NCI-H345 treated with DMSO at 0.1 percent for 48 hours (cell line): Measurements from ENCODE around the gene C2CD5.

Experiments
- DNase-seq: peaks from one replicate; lab custom pipeline; 2025; ENCODE audit not compliant: unreplicated experiment; lab: John Stamatoyannopoulos, UW

The C2CD5 gene

DNA sequence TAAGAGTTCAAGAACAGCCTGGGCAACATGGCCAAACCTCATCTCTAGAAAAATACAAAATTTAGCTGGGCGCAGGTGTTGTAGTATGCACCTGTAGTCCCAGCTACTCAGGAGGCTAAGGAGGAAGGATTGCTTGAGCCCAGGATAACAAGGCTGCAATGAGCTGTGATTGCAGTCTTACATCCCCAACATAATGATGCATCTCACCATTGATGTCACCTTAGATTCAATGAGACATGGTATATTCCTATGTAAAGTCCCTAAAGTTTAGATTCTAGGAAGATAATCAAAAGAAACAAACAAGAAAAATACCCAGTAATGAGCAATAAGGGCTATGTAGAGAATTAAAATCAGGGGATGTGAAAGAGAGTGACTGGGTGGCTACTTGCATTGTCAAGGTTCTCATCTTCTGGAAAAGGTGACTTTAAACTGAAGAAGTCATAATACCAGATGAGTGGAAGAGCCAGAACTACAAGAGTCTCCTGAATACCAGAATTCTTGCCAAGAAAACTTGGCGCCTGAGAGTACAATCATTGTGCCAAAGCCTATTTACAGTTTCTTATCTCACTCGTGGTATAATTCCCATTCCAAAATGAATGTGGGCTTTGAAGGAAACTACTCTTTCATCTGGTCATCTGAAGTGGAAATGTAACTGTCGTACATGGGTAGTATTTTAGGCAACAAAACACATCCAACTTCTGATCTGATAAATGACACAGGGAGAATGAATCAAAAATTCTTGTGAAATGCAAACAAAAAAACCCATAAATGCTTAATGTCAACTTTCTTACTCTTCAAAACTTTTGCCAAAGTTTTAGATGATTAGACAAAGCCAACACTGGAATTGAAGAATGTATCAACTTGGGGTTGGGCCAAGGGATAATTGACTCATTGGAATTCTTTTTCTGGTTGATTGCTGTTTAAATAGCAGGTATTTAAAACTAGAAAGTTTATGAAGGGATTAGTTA lies 128.7 kb downstream of the C2CD5 start:
- DNase-seq, result no peak

DNA sequence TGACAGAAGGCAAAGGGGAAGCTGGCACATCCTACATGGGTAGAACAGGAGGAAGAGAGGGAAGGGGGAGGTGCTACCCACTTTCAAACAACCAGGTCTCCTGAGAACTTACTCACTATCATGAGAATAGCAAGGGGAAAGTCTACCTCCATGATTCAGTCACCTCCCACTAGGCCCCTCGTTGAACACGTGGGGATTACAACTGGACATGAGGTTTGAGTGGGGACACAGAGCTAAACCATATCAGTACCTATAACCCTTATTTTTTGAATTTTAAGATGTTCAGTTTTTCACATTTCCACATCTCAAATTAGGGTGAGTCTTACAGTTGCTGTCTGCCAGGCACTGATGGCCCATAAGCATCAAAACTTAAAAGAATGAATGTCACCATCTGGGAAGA lies 129.6 kb downstream of the C2CD5 start:
- no peak for DNase-seq

DNA sequence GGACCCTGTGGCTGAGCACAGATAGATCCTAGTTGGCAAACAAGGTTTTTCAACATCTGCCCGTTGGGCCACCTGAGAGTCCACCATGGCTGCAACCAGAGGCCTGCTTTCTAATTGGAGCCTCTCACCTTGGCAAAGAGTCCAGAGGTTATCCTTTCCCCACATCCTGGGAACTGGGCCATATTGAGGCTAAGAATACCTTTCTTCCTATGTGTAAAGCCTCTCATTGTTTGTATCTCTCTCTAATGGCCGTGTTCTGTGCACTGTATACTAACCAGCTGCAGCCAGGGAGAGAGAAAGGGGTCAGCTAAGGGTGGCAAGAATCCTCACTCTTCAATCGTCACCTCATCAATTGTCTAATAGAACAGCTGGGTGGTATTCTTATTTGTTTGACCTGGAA lies 130.8 kb downstream of the C2CD5 start:
- DNase-seq, result no peak

DNA sequence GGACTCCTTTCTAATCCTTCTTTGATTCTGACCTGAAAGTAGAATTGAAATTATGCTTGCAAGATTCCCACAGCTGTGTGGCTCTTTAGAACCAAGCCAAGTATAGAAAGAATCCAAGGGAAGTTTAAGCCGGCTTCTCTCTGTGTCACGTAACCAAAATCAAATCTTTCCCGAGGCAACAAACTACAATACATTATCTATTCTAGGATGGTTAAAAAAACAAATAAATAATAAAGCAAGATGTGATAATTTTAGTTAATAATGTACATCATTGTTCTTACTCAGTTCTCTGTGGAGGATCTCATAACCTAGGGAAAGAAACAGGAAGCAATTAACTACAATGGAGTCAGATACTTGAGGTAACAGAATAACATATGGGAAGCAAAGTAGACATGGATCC lies 131.8 kb downstream of the C2CD5 start:
- no peak for DNase-seq

DNA sequence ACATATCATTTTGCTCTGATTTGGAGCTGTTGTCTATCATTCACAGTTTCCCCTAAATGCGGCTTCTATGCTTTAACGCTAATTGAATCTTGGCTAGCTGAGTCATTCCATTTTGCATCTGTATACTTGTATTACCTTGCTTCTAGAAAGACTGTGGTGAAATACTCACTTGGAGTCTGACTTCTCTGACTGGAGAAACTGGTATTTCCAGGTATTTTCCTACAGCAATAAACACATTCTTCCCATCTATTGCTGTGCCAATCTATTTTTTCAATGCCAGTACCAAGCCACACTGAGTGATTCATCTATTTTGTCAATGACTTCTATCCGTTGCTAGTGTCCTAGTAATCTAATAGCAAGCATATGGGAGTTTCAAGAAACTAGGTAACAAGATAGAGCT lies 133.9 kb downstream of the C2CD5 start:
- DNase-seq, result no peak

DNA sequence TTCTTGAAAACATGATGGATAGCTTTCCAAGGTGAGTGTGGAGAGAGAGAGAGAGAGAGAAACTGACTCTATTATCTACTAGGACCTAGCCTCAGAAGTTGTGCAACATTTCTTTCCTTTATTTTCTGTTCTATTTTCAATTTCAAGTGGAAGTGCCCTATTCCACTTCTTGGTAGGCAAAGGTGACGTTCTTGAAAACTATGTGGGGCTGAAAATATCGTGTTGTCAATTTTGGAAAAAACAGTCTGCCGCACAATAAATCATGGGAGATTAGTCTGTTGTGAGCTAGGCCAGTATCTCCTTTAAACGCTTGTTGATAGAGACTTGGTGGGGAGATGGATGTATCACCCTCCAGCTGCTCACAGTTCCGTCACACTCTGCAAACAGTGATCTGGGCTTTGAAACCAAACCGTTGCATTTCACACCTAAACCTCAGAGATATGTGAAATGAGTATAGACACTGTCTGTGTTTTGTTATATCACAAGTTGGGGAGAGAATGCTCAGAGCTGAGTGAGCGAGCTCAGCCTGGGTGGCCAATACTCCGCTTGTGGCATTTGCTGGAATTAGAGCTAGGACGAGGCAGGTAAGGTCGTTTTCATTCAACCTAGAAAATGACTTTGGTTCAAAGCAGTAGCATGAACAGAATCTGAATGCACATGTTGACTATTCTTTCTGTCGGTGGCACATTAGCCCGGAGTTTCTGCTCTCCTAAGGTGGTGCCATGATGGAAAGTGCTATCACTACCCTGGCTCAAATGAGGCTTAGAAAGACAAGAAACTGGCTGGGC lies 134.8 kb downstream of the C2CD5 start:
- no peak for DNase-seq

DNA sequence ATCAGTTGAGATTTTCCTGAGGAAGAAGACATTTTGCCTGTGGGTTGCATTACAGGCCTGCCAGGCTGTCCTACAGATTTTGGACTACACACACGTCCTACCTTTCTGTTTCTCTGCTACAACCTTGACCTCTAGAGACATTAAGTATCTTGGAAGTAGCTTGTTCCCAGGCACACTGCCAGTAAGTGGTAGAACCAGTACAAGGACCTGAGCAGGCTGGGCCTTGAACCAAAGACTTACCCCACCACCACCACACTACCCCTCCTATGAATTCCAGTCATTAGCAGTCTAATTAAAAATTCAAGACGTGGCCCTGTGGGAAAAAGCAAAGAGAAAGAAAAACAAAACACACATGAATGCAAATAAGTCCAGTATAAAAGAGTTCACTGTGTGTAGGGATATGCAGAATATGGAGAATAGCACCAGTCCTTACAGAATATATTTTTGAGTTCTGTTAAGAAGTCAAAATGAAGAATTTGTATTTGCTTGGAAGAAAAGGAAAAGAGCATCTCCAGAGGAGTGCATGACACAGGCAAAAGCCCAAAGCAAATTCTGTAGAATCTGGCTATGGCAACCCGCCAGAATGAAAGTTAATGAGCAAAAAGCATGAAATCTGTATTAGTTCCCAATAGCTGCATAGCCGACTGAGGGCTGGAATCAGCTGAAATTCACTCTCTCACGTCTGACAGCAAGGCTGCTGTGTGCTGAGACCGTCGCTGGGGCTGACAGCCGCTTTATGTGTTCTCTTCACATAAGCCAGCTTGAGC lies 135.5 kb downstream of the C2CD5 start:
- no peak for DNase-seq

DNA sequence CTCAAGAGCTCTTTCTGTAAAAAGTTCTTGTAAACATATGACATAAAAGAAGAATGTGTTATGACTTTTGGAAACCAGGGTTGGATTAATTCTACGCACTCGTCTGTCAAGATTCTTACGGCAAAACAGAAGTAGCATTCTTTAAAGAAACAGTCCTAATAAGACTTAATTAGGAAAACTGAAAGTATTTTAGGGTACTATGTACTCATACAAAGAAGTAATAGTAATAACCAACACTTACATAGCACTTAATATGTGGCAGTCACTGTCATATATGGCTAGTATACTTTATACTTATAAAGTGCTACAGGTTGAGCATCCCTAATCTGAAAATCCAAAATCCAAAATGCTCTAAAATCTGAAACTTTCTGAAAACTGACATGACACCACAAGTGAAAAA lies 136.9 kb downstream of the C2CD5 start:
- no peak for DNase-seq

DNA sequence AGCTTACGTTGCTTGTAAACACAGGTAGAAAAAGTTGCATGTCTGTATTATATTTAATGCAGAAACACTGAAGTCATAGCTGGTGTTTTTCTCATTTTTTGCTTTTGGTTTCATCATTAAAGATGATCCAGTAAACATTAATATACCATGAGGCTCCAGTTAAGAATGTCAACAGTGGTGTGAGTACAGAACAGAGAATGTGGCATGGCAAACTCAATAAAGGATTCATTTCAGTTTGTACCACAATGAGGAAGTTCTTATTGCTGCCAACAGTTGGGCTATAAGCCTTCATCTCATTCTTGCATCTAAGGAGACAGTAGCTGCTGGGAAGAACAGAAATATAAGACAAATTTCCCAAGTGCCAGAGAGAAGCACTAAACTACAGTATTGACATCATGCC lies 137.7 kb downstream of the C2CD5 start:
- no peak for DNase-seq

DNA sequence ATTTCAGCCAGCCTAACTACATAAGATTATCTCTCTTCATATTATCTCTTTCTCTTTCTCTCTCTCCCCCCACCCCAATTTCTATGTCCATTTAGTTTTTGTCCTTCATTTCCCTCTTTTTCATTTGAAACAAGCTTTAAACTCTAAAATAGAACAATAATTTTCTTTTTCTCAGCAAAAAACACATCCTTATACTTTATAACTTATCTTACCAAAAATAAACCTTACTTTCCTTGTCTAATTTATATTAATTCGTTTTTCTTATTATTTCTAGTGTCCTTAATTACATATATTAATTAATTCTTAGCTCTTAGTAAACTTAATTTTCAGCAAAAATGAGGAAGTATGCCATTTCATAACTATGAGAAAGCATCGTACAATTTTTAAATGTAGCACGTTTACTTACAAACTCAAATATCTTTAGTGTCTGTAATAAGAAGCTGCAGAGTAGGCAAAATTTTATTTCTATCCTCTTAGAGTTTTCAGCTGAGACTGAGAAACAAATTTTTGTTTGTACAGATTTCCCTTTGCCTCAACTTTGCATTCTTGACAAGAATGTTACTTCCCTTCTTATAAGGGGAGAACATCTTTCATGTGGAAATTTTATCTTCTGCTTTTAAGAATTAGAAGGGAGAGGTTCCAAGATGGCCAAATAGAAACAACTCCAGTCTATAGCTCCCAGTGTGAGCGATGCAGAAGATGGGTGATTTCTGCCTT lies 144.7 kb downstream of the C2CD5 start:
- no peak for DNase-seq
